ENCODE measurements around the gene HACD4.

HACD4 gene

DNA sequence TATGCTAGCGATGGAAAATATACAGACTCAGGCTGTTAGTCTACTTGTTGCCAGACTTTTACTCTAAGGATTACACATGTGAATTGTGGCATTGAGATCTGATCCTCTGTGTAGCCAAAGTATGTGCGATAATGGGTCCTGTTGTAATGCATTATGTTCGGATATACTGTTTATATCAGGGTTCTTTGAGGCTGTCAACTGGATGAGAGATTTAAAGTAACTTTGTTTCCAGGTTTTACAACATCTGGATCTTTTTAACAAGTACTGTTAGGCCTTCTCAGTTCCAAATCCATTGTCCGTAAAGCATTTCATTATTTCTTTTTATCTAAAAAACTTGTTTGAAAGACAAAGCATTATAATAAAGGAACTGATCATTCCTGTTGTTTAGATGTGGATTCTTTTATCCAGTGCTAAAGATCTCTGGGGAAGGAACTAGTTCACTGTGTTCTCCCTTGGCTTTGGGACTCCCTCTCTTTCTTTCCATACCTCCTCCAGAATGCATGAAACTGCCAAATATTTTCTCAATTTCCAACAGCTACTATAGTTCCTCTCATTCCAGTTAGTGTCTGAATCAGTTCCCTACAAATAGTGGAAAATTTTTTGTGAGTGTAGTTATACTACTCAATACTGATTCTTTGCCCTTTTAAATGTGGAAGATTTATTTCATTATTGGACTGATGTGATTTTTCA lies 68.8 kb downstream of the HACD4 start:
- no peak for DNase-seq

DNA sequence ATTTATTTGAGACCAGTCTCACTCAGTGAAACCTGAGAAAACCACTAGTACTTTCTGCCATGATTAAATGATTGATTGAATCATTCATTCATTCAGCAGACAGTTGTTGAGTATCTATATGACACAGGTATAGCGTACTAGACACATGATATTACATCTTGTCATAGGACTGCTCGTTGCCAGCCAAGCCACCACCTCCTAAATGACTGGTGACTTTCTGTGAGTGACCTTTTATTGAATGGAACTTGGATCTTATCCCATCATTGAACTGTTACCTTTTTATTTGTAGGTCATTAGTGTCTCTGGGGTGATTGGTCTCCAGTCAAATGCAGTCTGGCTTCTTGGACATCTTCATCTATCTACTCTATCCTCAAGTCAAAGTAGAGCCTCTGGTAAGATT lies 80.7 kb downstream of the HACD4 start:
- DNase-seq, result no peak

Data from NCI-H1436 treated with DMSO at 0.1 percent for 48 hours (cell line).